ENCODE measurements around the gene KRT16. TPM values are rescaled to one million over a fixed set of nuclear protein-coding genes. Genes with fewer than 3 reads are reported as not detected.

KRT16 gene
- total RNA-seq, 1 experiment from 2014 or later = 42.6 TPM

GRCh38 chr17:41656249-41657023, 43.9 kb upstream of the KRT16 start:
- Histone ChIP-seq H3K4me2 (ENCODE audit: low read length) (no peak overlapping the region), H4K20me1 (ENCODE audit: low read length) (no peaks in the 10 kb centered on the region), H3K9me2 (replicated peaks; ENCODE audit: low read length) (no peaks in the 10 kb centered on the region), H3K9ac (ENCODE audit: low read length) (peak overlapping the region; percentile 31; the same call in 1 of the 2 replicates), H3K36me3 (ENCODE audit: low read depth, low read length) (no peaks in the 10 kb centered on the region), H3K27me3 (ENCODE audit: low read length) (no peaks in the 10 kb centered on the region), H3F3A (ENCODE audit: low read length, unreplicated experiment) (no peaks in the 10 kb centered on the region), H3K9me3 (ENCODE audit: low read length) (no peaks in the 10 kb centered on the region), H3K27ac (ENCODE audit: low read length) (peak overlapping the region; percentile 95), H3K4me3 (ENCODE audit: low read length) (no peak overlapping the region), H3K79me2 (ENCODE audit: low read length) (no peaks in the 10 kb centered on the region), H2AFZ (ENCODE audit: low read length) (no peak overlapping the region), H3K4me1 (ENCODE audit: insufficient read depth, low read length) (peaks cover 29% of the 10 kb centered on the region)
- DNase-seq = no peak
- no peak for ATAC-seq
- no TSS peak for BruUV-seq (replicated peaks)
- TF ChIP-seq EZH2phosphoT487 (IDR thresholded peaks at IDR 0.05; ENCODE audit: borderline replicate concordance, low read length) = no peak
- no peak for TF ChIP-seq EZH2 (IDR thresholded peaks at IDR 0.05; ENCODE audit: low read length, unreplicated experiment)
- no peak for TF ChIP-seq CTCF (conservative IDR thresholded peaks at IDR 0.05; ENCODE audit: low read depth, low read length)
- ChIA-PET CTCF (interaction anchor here (0.6 kb wide), 1 partner anchor 122 kb away, joined by 9 read pairs; no protein-coding TSS in a partner anchor), POLR2A (ENCODE audit: unreplicated experiment) (no interaction called here)
- intact Hi-C loops (cut with micrococcal nuclease) = no loop called here

GRCh38 chr17:41655611-41656111, 43.1 kb upstream of the KRT16 start:
- ATAC-seq (peak; percentile 22; the same call in 1 of the 2 replicates), DNase-seq (peak; percentile 50)
- POLR2A ChIA-PET (ENCODE audit: unreplicated experiment) = no interaction called here
- no peaks in the 10 kb centered on the region for H3K36me3 ChIP-seq (ENCODE audit: low read depth, low read length)
- no peaks in the 10 kb centered on the region for H3K9me3 ChIP-seq (ENCODE audit: low read length)
- H2AFZ ChIP-seq (ENCODE audit: low read length) = 0 out of 2 replicates have a peak overlapping the region, but pooled peaks have one; percentile 0
- H3K4me2 ChIP-seq (ENCODE audit: low read length) = no peak overlapping the region
- peak overlapping the region; percentile 75 for H3K9ac ChIP-seq (ENCODE audit: low read length)
- H3K9me2 ChIP-seq (replicated peaks; ENCODE audit: low read length) = no peaks in the 10 kb centered on the region
- intact Hi-C loops (cut with micrococcal nuclease) = loop anchor here (2.0 kb wide), 1 partner anchor 753 kb away; no protein-coding TSS in a partner anchor
- no peaks in the 10 kb centered on the region for H3K79me2 ChIP-seq (ENCODE audit: low read length)
- peaks cover 29% of the 10 kb centered on the region for H3K4me1 ChIP-seq (ENCODE audit: insufficient read depth, low read length)
- BruUV-seq (replicated peaks) = no TSS peak
- H3K27ac ChIP-seq (ENCODE audit: low read length) = peak overlapping the region; percentile 95
- no peaks in the 10 kb centered on the region for H3K27me3 ChIP-seq (ENCODE audit: low read length)
- H4K20me1 ChIP-seq (ENCODE audit: low read length) = no peaks in the 10 kb centered on the region
- H3K4me3 ChIP-seq (ENCODE audit: low read length) = no peak overlapping the region
- CTCF ChIA-PET = interaction anchor here (0.6 kb wide), 1 partner anchor 121 kb away, joined by 9 read pairs; no protein-coding TSS in a partner anchor
- no peaks in the 10 kb centered on the region for H3F3A ChIP-seq (ENCODE audit: low read length, unreplicated experiment)
- no peak for TF ChIP-seq EZH2 (IDR thresholded peaks at IDR 0.05; ENCODE audit: low read length, unreplicated experiment)
- no peak for TF ChIP-seq EZH2phosphoT487 (IDR thresholded peaks at IDR 0.05; ENCODE audit: borderline replicate concordance, low read length)
- TF ChIP-seq CTCF (conservative IDR thresholded peaks at IDR 0.05; ENCODE audit: low read depth, low read length) = no peak
